ENCODE measurements around the gene OPRL1. TPM values are rescaled to one million over a fixed set of nuclear protein-coding genes. Genes with fewer than 3 reads are reported as not detected.
"Not testable (repeated sequence)": the region's sequence is repeated elsewhere in the genome, so short reads cannot be mapped to it uniquely, and the experiment has no call there.

OPRL1 gene
- polyA plus RNA-seq, 1 donor, result 1.1 TPM

GRCh38 chr20:64115171-64115911 lies 35.5 kb downstream of the OPRL1 start:
- DNase-seq, result no peak

GRCh38 chr20:64116016-64116415 lies 36.1 kb downstream of the OPRL1 start:
- no peak for DNase-seq

GRCh38 chr20:64116541-64117431 lies 36.9 kb downstream of the OPRL1 start:
- DNase-seq, result no peak

- not testable (repeated sequence) for DNase-seq
Measured at GRCh38 chr20:64117432-64117777, 37.5 kb downstream of the OPRL1 start.

- DNase-seq, result no peak
Measured at GRCh38 chr20:64119301-64119680, 39.4 kb downstream of the OPRL1 start.

- DNase-seq, result no peak
Measured at GRCh38 chr20:64119681-64120341, 39.9 kb downstream of the OPRL1 start.

- no peak for DNase-seq
Measured at GRCh38 chr20:64121586-64121985, 41.7 kb downstream of the OPRL1 start.

- DNase-seq, result not testable (repeated sequence)
Measured at GRCh38 chr20:64122927-64123326, 43.0 kb downstream of the OPRL1 start.

GRCh38 chr20:64123517-64123916 lies 43.6 kb downstream of the OPRL1 start:
- not testable (repeated sequence) for DNase-seq

GRCh38 chr20:64129146-64129782 lies 49.4 kb downstream of the OPRL1 start:
- DNase-seq, result no peak

- no peak for DNase-seq
Measured at GRCh38 chr20:64130271-64130670, 50.4 kb downstream of the OPRL1 start.

- no peak for DNase-seq
Measured at GRCh38 chr20:64130876-64131275, 51.0 kb downstream of the OPRL1 start.

- DNase-seq, result no peak
Measured at GRCh38 chr20:64131406-64131805, 51.5 kb downstream of the OPRL1 start.

GRCh38 chr20:64133951-64134407 lies 54.1 kb downstream of the OPRL1 start:
- DNase-seq, result no peak

GRCh38 chr20:64134744-64135143 lies 54.9 kb downstream of the OPRL1 start:
- not testable (repeated sequence) for DNase-seq

- DNase-seq, result no peak
Measured at GRCh38 chr20:64136004-64136710, 56.3 kb downstream of the OPRL1 start.

- no peak for DNase-seq
Measured at GRCh38 chr20:64137598-64138031, 57.7 kb downstream of the OPRL1 start.

GRCh38 chr20:64138276-64138815 lies 58.5 kb downstream of the OPRL1 start:
- no peak for DNase-seq

GRCh38 chr20:64139199-64140060 lies 59.5 kb downstream of the OPRL1 start:
- DNase-seq, result no peak
